GM15510 (cell line): ENCODE data around the gene AOPEP.

Source experiments
- POLR2A ChIP-seq: IDR thresholded peaks from 3 replicates; pipeline ENCODE4 v1.6.1; 2011; ENCODE audit warnings: borderline replicate concordance; ENCODE audit not compliant: insufficient read length; ENCODE audit errors: extremely low read depth

AOPEP gene

GRCh38 chr9:95120781-95121370, 394.4 kb downstream of the AOPEP start:
- no peak for TF ChIP-seq POLR2A

- TF ChIP-seq POLR2A = no peak
Observed at GRCh38 chr9:95124582-95125367, 398.3 kb downstream of the AOPEP start.

- no peak for TF ChIP-seq POLR2A
Observed at GRCh38 chr9:95125652-95126051, 399.2 kb downstream of the AOPEP start.

- no peak for TF ChIP-seq POLR2A
Observed at GRCh38 chr9:95126739-95127138, 400.2 kb downstream of the AOPEP start.

GRCh38 chr9:95127249-95128176, 401.0 kb downstream of the AOPEP start:
- TF ChIP-seq POLR2A = no peak

GRCh38 chr9:95128177-95128524, 401.7 kb downstream of the AOPEP start:
- no peak for TF ChIP-seq POLR2A

GRCh38 chr9:95129476-95130291, 403.2 kb downstream of the AOPEP start:
- TF ChIP-seq POLR2A = no peak

GRCh38 chr9:95130484-95130883, 404.0 kb downstream of the AOPEP start:
- TF ChIP-seq POLR2A = no peak

- TF ChIP-seq POLR2A = no peak
Observed at GRCh38 chr9:95131023-95131943, 404.8 kb downstream of the AOPEP start.

- no peak for TF ChIP-seq POLR2A
Observed at GRCh38 chr9:95132366-95133324, 406.1 kb downstream of the AOPEP start.

GRCh38 chr9:95133325-95133705, 406.8 kb downstream of the AOPEP start:
- TF ChIP-seq POLR2A = no peak

- no peak for TF ChIP-seq POLR2A
Observed at GRCh38 chr9:95134457-95134881, 408.0 kb downstream of the AOPEP start.
